SK-N-MC (cell line): Measurements from ENCODE around the gene SWAP70.

ENCODE experiments used
- DNase-seq: peaks from one replicate; pipeline ENCODE4 v3.0.0-alpha.2; 2011; ENCODE audit warnings: low read depth, low spot score
- H3K27ac ChIP-seq: fragments of 200-600 bp; sonication (generic); 2 replicates; pipeline ENCODE4 v1.5.1; 2016; ENCODE audit warnings: mixed run types
- H3K36me3 ChIP-seq: fragments of 200-600 bp; sonication (generic); 2 replicates; pipeline ENCODE4 v1.6.1; 2017; ENCODE audit warnings: antibody characterized with exemption, low read length, mixed read lengths; ENCODE audit not compliant: insufficient read depth
- H3K4me3 ChIP-seq: fragments of 200-600 bp; sonication (generic); 2 replicates; pipeline ENCODE4 v1.5.1; 2016
- H3K9ac ChIP-seq: fragments of 200-600 bp; sonication (generic); 2 replicates; pipeline ENCODE4 v1.8.0; 2017; ENCODE audit warnings: mixed run types, mixed read lengths; ENCODE audit not compliant: insufficient read length
- H3K9me3 ChIP-seq: fragments of 200-600 bp; sonication (generic); 2 replicates; pipeline ENCODE4 v1.6.1; 2017; ENCODE audit warnings: low read depth, mild to moderate bottlenecking, antibody characterized with exemption, low read length, moderate library complexity, mixed read lengths
- EZH2 ChIP-seq: fragments of 200-600 bp; sonication (generic); IDR thresholded peaks from one replicate; pipeline ENCODE4 v1.6.1; 2017; ENCODE audit warnings: antibody characterized with exemption
- FOXP2 ChIP-seq: optimal IDR thresholded peaks from 2 replicates; pipeline ENCODE3; 2011; ENCODE audit warnings: mild to moderate bottlenecking, moderate library complexity; ENCODE audit not compliant: insufficient read depth; ENCODE audit errors: extremely low read length, control extremely low read depth
- POLR2AphosphoS5 ChIP-seq: IDR thresholded peaks from 2 replicates; pipeline ENCODE4 v1.6.1; 2012; ENCODE audit warnings: mild to moderate bottlenecking, low read depth, low read length, borderline replicate concordance

Gene SWAP70

GRCh38 chr11:9642894-9643293, 21.0 kb upstream of the SWAP70 start:
- H3K9ac ChIP-seq: no peak overlapping the region
- TF ChIP-seq FOXP2: no peak
- no peak for TF ChIP-seq EZH2
- no peak for TF ChIP-seq POLR2AphosphoS5
- H3K36me3 ChIP-seq: no peaks in the 10 kb centered on the region
- H3K27ac ChIP-seq: no peak overlapping the region
- DNase-seq: no peak
- H3K9me3 ChIP-seq: no peaks in the 10 kb centered on the region
- H3K4me3 ChIP-seq: no peak overlapping the region

GRCh38 chr11:9643751-9644150, 20.1 kb upstream of the SWAP70 start:
- H3K36me3 ChIP-seq: no peaks in the 10 kb centered on the region
- no peaks in the 10 kb centered on the region for H3K9me3 ChIP-seq
- no peak overlapping the region for H3K27ac ChIP-seq
- TF ChIP-seq EZH2 (no peak), POLR2AphosphoS5 (no peak), FOXP2 (no peak)
- no peak for DNase-seq
- no peak overlapping the region for H3K4me3 ChIP-seq
- no peak overlapping the region for H3K9ac ChIP-seq

- DNase-seq: no peak
- H3K9ac ChIP-seq: no peak overlapping the region
- H3K36me3 ChIP-seq: no peaks in the 10 kb centered on the region
- no peaks in the 10 kb centered on the region for H3K9me3 ChIP-seq
- no peak overlapping the region for H3K4me3 ChIP-seq
- TF ChIP-seq EZH2: no peak
- TF ChIP-seq FOXP2: no peak
- no peak for TF ChIP-seq POLR2AphosphoS5
- no peak overlapping the region for H3K27ac ChIP-seq
These were observed 18.0 kb upstream of the SWAP70 start for GRCh38 chr11:9645881-9646280.

GRCh38 chr11:9646324-9646723, 17.6 kb upstream of the SWAP70 start:
- no peaks in the 10 kb centered on the region for H3K36me3 ChIP-seq
- no peaks in the 10 kb centered on the region for H3K9me3 ChIP-seq
- H3K27ac ChIP-seq: no peak overlapping the region
- no peak overlapping the region for H3K9ac ChIP-seq
- no peak for DNase-seq
- no peak overlapping the region for H3K4me3 ChIP-seq
- no peak for TF ChIP-seq POLR2AphosphoS5
- no peak for TF ChIP-seq EZH2
- TF ChIP-seq FOXP2: no peak

GRCh38 chr11:9651481-9651880, 12.4 kb upstream of the SWAP70 start:
- Histone ChIP-seq H3K36me3 (no peaks in the 10 kb centered on the region), H3K9me3 (peaks cover 4% of the 10 kb centered on the region; the same call in 1 of the 2 replicates), H3K9ac (no peak overlapping the region), H3K4me3 (no peak overlapping the region), H3K27ac (no peak overlapping the region)
- no peak for TF ChIP-seq EZH2
- no peak for TF ChIP-seq FOXP2
- TF ChIP-seq POLR2AphosphoS5: no peak
- no peak for DNase-seq

- Histone ChIP-seq H3K4me3 (no peak overlapping the region), H3K9ac (no peak overlapping the region), H3K36me3 (no peaks in the 10 kb centered on the region), H3K9me3 (peaks cover 4% of the 10 kb centered on the region; the same call in 1 of the 2 replicates), H3K27ac (no peak overlapping the region)
- DNase-seq: no peak
- no peak for TF ChIP-seq EZH2
- no peak for TF ChIP-seq FOXP2
- TF ChIP-seq POLR2AphosphoS5: no peak
These were observed 11.8 kb upstream of the SWAP70 start for GRCh38 chr11:9651899-9652748.

GRCh38 chr11:9653871-9654270, 10.0 kb upstream of the SWAP70 start:
- no peak overlapping the region for H3K4me3 ChIP-seq
- no peak overlapping the region for H3K27ac ChIP-seq
- H3K9ac ChIP-seq: no peak overlapping the region
- H3K9me3 ChIP-seq: peaks cover 4% of the 10 kb centered on the region; the same call in 1 of the 2 replicates
- TF ChIP-seq POLR2AphosphoS5 (no peak), FOXP2 (no peak), EZH2 (no peak)
- no peak for DNase-seq
- no peaks in the 10 kb centered on the region for H3K36me3 ChIP-seq

GRCh38 chr11:9656864-9657263, 7.0 kb upstream of the SWAP70 start:
- TF ChIP-seq POLR2AphosphoS5: no peak
- no peak for TF ChIP-seq EZH2
- TF ChIP-seq FOXP2: no peak
- H3K36me3 ChIP-seq: no peaks in the 10 kb centered on the region
- H3K9me3 ChIP-seq: peaks cover 4% of the 10 kb centered on the region; the same call in 1 of the 2 replicates
- H3K9ac ChIP-seq: no peak overlapping the region
- DNase-seq: no peak
- H3K4me3 ChIP-seq: no peak overlapping the region
- no peak overlapping the region for H3K27ac ChIP-seq

- Histone ChIP-seq H3K27ac (no peak overlapping the region), H3K36me3 (no peaks in the 10 kb centered on the region), H3K9me3 (peaks cover 4% of the 10 kb centered on the region; the same call in 1 of the 2 replicates), H3K9ac (no peak overlapping the region), H3K4me3 (no peak overlapping the region)
- TF ChIP-seq FOXP2 (no peak), EZH2 (no peak), POLR2AphosphoS5 (no peak)
- no peak for DNase-seq
These were observed 6.3 kb upstream of the SWAP70 start for GRCh38 chr11:9657531-9657930.
